Neural cell (in vitro differentiated cells): ENCODE results near the gene MMP7.

ENCODE experiments used
- EP300 ChIP-seq: fragments of 450-650 bp; conservative IDR thresholded peaks from 2 replicates; pipeline ENCODE4 v1.6.1; 2014; ENCODE audit warnings: antibody characterized with exemption, mild to moderate bottlenecking, moderate library complexity; ENCODE audit not compliant: poor library complexity, severe bottlenecking
- EZH2 ChIP-seq: fragments of 200-600, 300-800 bp; shearing (Covaris generic), sonication (generic); IDR thresholded peaks from 2 replicates; pipeline ENCODE4 v1.6.1; 2014; ENCODE audit warnings: antibody characterized with exemption, low read length, borderline replicate concordance, mild to moderate bottlenecking; ENCODE audit not compliant: insufficient read depth, poor library complexity, severe bottlenecking
- TF ChIP-seq, protein P1 (sequence below): fragments of 450-650 bp; IDR thresholded peaks from 2 replicates; pipeline ENCODE4 v1.5.1; 2014; ENCODE audit warnings: antibody characterized with exemption, mild to moderate bottlenecking, moderate library complexity; ENCODE audit not compliant: poor library complexity, severe bottlenecking

DNA sequence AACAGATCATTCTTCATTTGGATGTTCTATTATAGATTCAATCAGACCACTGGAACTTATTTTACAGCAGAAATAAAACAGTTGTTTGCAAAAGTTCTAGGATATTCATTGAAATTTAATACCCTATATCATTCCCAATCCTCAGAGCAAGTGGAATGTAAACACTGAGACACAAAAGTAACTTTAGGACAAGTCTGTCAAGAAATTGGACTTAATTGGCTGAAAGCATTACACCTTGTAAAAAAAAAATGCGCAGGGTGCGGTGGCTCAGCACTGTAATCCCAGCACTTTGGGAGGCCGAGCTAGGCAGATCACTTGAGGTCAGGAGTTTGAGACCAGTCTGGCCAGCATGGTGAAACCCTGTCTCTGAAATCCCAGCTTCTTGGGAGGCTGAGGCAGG is 48.1 kb downstream of the MMP7 start:
- TF ChIP-seq, protein P1, sequence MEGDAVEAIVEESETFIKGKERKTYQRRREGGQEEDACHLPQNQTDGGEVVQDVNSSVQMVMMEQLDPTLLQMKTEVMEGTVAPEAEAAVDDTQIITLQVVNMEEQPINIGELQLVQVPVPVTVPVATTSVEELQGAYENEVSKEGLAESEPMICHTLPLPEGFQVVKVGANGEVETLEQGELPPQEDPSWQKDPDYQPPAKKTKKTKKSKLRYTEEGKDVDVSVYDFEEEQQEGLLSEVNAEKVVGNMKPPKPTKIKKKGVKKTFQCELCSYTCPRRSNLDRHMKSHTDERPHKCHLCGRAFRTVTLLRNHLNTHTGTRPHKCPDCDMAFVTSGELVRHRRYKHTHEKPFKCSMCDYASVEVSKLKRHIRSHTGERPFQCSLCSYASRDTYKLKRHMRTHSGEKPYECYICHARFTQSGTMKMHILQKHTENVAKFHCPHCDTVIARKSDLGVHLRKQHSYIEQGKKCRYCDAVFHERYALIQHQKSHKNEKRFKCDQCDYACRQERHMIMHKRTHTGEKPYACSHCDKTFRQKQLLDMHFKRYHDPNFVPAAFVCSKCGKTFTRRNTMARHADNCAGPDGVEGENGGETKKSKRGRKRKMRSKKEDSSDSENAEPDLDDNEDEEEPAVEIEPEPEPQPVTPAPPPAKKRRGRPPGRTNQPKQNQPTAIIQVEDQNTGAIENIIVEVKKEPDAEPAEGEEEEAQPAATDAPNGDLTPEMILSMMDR, result no peak
- TF ChIP-seq EZH2 (no peak), EP300 (no peak)
